Right kidney (tissue), 1 donor: ENCODE results near the gene UBE2A.

Experiments
- DNase-seq: peaks from one replicate; pipeline ENCODE4 v3.0.0-alpha.2; 2016

UBE2A gene

DNA sequence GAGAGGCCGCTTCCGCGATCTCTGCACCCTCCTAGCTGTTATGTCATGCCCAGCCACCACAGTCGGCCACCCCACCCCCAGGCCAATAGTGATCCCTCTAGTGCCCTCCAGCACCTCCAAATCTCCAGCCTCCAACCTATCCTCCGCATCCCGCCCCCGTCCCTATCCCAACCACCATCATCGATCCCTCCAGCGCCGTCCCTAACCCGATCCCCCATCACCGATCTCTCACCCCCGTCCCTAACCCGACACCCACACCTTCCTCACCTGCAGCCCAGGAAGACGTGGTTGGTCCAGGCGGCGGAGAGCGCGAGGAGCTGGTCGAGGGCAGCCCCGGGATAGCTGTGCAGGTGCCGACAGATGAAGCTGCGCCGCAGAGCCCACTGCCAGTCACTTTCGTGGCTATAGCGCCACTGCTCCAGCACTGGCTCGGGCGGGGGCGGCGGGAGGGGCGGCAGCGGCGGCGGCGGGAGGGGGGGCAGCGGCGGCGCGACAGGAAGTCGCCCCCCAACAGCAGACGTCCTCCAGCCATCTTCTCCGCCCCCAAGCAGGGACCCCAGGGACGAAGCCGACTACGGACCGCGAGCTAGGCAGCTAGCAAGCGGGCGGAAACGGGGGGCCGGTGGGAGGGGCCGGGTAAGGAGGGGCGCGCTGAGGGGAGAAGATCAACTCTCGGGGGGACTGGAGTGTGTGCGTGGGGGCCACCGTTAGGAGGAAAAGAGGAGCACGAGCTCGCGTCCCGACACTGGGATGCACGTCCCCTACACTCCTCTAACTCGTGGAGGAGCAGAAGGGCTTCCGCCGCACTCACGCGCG is 31.3 kb downstream of the UBE2A start:
- peak; percentile 35 for DNase-seq

DNA sequence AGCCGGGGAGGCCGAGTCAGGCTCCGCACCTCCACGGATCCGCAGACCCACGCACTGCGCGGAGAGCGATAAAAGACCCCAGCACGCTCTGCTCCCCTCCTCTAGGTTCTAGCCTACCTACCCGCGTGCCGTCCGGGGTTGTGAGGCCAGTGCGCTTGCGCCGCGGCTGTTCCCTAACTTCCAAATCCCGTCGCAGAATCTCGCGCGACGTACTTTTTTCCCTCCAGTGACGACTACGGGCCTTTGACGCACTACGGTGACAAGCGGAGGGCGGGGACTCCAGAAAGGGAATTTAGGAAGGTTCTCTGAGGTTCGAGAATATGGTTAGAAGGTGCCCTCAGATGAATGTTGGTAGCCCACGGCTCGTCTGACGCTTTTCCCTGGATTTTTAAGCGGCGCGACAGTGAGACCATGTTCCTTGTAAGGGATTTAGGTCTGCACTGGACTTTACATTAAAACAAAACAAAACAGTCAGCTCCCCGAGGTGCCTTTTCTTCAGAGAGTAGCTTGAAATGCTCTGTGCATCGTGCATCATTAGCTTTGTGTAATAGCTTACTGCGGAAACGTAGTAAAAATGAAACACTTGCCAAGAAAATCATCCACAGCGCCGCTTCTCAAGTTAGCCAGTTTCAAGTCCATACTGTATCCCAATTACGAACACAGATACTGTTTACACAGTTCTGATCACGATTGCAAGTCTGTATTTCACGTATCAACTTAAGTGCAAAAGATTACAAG is 32.1 kb downstream of the UBE2A start, which contains the start of gene NKRF:
NKRF (minus strand) TSS at position 145 of the 738 bp plus-strand sequence.
- DNase-seq = peak; percentile 76

- DNase-seq = no peak
Measured at GRCh38 chrX:119607018-119607389, 32.6 kb downstream of the UBE2A start.

GRCh38 chrX:119614776-119615175 is 40.4 kb downstream of the UBE2A start:
- no peak for DNase-seq

GRCh38 chrX:119617517-119618164 is 43.3 kb downstream of the UBE2A start:
- DNase-seq = peak; percentile 16

DNA sequence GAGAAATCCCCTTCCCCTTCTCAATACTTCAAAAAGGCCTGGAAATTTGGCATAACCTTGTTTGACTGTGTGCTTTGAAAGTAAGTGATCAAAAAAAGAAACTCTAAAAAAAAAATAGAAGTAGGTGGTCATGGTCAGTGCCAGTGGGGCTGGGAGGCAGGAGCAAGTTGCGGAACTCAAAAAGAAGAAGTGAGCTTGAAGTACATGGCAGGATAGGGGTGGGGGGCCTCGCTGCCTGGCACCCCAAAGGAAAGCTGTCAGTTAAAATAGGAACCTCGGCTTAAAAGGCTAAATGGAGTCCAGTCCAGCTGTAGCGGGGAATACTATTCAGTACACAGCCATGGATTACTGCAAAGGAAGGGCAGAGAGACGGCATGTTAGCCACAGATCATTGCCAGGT is 44.1 kb downstream of the UBE2A start:
- DNase-seq = no peak

- peak; percentile 14 for DNase-seq
Measured at GRCh38 chrX:119622356-119623232, 48.2 kb downstream of the UBE2A start.

GRCh38 chrX:119624417-119624816 is 50.1 kb downstream of the UBE2A start:
- no peak for DNase-seq

- no peak for DNase-seq
Measured at GRCh38 chrX:119624951-119625668, 50.7 kb downstream of the UBE2A start.

GRCh38 chrX:119625843-119626242 is 51.5 kb downstream of the UBE2A start:
- DNase-seq = no peak
